ENCODE data around the gene EMD.
"Not testable (repeated sequence)": the region's sequence is repeated elsewhere in the genome, so short reads cannot be mapped to it uniquely, and the experiment has no call there.

Gene EMD

DNA sequence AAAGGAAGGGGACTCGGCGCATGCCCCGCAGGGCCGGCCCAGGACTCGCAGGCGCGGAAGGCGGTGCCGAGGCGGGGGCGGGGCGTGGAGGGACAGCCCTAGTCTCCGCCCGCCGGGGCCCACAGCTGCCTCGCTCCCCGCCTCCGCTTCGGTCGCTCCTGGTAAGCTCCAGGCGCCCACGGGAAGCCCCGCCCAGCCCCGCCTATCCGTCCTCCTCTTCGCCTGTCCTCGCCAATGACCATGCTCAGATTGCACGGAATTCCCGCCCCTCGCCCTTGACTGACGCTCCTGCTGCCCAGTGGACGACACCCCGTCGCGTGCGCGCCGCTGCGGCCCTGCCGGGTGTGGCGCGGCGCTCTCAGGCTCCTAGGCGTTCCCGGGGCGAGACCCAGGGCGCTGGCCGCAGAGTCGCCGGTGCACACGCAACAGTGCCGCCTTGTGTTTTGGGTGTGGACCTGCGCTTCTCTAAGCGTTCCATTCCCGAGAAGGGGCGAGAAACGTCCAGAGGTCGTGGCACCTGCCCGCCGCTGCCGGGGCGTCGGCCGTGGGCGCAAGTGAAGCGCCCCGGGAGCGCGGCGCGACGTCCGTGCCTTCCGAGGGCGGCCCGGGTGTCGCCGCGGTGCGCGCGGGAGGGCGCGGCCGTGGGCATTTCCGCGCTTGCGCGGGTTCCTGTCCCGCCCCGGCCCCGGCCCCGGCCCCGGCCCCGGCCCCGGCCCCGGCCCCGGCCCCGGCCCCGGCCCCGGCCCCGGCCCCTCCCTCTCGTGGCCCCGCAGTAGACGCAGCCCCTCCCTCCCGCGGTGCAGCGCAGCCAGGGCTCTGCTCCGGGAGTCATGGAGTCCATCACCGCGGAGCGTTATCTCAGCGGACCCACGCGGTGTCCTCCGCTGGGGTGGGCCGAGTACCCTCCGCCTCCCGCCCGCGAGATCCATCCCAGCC is 11.0 kb downstream of the EMD start:
- in situ Hi-C loops (cut with MboI; ENCODE audit: low sequenced_read_pairs): not testable (repeated sequence)

DNA sequence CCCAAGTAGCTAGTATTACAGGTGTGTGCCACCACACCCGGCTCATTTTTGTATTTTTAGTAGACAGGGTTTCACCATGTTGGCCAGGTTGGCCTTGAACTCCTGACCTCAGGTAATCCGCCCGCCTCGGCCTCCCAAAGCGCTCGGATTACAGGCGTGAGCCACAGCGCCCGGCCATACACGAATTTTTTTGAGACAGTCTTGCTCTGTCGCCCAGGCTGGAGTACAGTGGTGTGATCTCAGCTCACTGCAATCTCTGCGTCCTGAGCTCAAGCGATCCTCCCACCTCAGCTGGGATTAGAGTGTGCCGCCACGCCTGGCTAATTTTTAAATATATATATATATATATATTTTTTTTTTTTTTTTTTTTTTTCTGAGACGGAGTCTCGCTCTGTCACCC is 17.3 kb downstream of the EMD start:
- in situ Hi-C loops (cut with MboI; ENCODE audit: low sequenced_read_pairs): not testable (repeated sequence)

DNA sequence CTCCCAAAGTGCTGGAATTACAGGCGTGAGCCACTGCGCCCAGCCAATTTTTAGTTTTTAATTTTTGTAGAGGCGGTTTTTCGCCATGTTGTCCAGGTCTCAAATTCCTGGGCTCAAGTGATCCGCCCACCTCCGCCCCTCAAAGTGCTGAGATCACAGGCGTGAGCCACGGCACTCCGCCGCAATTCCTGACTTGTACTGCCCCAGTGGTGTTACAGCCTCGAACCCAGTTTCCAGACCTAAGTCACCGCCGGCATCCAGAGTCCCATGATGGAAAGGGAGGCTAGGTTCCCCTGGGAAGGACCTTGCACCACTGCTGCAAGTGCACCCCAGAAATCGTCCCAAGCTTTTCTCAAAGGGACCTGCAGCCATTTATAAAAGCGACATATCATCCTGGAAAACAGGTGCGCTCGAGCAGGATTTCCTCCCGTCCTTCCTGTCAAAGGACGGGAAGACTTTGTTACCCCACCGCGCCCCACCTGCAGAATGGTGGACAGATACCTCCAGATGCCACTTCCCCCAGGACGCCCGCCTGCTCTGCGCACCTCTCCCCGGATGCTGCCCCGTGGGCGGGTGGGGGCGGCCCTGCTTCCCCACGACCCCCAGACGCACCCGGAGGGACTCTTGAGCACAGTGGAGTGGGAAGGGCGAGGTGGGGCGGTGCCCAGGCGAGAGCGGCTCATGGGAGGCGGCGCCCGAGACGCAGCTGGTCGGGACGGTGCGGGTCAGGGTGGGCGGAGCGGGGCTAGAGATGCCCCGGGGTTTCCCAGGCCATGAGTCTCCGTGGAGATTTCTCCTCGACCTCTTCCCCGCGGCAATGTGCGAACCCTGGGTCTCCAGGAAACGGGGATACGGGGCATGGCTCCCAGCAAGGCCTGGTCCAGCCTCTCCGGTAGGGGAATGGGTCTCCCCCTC is 18.1 kb downstream of the EMD start:
- in situ Hi-C loops (cut with MboI; ENCODE audit: low sequenced_read_pairs): no loop called here

DNA sequence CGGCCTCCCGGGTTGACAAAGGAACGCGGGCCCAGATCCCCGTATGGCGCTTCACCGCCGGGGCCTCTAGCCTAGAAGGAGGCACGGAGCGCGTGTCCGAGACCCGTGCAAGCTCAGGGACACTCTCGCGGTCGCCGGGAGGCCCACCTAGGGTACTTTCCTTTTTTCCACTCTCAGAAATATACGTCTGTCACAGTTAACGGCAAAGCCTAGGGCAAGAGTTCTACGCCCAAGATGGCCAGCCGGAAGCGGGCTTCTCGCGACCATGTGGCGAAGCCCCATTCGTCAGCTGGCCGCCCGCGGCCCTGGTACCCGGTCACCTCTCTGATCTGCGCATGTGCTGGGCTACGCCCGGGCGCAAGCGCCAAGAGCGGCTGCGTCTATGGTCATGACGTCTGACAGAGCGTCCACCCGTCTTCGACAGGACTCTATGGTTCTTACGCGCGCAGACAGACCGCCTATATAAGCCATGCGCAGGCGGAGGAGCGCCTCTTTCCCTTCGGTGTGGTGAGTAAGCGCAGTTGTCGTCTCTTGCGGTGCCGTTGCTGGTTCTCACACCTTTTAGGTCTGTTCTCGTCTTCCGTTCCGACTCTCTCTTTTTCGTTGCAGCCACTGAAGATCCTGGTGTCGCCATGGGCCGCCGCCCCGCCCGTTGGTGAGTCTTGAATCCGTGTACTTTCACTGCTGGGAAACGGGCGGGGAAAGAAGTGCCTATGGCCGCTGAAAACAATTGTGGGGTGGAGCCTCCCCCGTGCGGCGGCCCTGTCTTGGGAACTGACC is 19.0 kb downstream of the EMD start, which contains the start of gene RPL10:
TSS of gene RPL10 (plus strand) at position 490 of the 780 bp plus-strand sequence. CDS start at position 633, 143 bp downstream.
- in situ Hi-C loops (cut with MboI; ENCODE audit: low sequenced_read_pairs): no loop called here

DNA sequence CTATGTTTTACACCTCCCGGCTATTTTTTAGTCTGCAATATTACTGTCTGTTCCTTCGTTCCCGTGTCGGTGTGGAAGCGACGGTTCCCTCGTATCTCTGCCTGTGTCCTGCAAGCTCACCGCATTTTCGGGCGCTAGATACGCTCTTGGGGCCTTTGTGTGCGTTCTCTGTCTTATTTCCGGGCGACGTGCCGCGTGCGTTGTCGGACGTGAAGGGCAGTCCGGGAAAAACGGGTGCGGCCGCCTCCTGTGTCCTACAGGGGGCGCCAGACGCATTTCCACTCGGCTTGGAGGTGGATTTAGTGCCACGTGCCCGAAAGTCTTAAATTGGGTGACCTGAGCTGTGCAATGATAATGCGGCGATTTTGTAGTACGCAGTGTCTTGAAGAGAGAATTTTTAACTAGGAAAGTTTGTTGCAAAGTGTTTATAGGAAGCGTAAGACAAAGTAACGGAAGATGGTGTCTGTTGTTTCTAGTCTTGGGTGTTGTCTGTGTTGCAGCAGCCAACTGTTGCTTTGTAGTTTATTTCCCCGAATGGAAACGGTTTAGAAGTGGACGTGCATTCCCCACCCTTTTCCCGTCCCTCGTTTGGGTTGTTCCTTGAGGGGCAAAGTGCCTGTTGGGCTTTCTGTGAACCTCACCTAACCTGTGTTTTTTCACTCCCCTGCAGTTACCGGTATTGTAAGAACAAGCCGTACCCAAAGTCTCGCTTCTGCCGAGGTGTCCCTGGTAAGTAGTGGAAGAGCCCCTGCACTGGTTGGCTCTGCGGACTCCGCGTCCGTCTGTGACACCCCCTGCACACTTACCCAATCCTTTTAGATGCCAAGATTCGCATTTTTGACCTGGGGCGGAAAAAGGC is 19.8 kb downstream of the EMD start:
- in situ Hi-C loops (cut with MboI; ENCODE audit: low sequenced_read_pairs): no loop called here

DNA sequence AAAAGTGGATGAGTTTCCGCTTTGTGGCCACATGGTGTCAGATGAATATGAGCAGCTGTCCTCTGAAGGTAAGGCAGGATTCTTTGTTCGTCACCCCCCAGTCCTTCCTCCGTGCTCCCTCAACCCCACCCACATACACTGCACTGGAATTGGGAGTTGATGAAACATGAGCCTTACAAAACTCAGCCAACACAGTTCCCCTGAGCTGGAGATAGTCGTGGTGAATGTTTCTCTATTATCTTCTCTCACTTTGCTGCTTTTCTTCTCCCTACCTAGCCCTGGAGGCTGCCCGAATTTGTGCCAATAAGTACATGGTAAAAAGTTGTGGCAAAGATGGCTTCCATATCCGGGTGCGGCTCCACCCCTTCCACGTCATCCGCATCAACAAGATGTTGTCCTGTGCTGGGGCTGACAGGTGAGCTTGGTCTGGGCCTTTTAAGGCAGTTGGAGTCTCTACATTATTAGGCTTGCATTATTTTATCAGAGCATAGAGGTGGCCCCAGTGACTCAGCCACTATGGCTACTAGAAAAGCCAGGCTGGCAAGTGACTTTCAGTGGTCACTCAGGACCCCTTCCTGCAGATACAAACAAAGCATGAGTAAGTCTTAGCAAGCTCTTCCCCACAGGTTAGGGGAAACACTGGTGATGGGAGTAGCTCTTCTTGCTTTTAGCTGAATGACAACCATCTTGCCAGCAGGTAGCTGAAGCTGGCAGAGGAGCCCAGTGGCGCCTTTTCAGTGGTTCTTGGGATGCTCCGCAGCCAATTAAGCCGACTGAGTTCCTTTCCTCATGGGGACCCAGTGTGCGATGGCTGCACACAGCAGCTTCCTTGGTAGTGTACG is 20.7 kb downstream of the EMD start:
- in situ Hi-C loops (cut with MboI; ENCODE audit: low sequenced_read_pairs): no loop called here

DNA sequence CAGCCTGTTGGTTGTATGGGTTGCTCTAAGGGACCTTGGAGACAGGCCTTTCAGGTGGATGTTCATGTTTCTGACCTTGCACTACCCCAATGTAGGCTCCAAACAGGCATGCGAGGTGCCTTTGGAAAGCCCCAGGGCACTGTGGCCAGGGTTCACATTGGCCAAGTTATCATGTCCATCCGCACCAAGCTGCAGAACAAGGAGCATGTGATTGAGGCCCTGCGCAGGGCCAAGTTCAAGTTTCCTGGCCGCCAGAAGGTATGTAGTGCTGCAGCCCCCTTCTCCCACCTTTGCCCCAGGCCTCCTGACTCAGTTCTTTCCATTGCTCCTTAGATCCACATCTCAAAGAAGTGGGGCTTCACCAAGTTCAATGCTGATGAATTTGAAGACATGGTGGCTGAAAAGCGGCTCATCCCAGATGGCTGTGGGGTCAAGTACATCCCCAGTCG is 21.3 kb downstream of the EMD start:
- in situ Hi-C loops (cut with MboI; ENCODE audit: low sequenced_read_pairs): not testable (repeated sequence)

DNA sequence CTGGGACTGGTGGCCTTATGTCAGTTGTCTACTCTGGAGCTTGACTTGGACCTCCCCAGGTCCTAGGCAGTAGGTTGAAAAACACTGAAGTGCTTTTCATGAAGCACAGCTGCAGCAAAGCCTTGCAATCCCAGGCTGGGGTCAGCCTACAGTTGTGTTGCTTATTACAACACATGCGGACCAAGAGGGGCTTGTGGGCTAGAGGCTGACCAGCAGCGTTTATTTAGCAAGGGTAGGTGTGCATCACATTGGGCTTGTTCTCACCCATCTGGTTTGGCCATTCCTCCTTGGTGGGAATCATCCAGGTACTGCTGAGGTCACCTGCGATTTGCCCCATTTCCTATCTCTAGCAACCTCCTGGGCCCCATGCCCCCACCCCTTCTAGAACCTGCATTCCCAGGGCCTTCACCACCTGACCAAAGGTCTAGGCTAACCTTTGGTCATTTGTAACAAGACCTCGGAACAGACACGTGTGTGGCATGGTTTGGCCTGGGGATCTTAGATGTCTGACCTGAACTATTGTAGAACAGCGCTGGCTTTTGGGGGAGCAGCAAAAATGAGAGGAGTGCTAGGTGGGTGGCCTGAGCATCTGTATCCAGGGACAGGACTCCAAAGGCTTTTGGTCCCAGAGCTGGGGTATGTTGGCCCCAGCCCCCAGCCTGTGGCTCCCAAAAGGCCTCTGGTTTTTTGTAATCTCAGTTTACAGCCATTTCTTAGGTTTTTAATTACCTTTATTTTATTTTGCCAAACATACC is 22.1 kb downstream of the EMD start:
- in situ Hi-C loops (cut with MboI; ENCODE audit: low sequenced_read_pairs): no loop called here

DNA sequence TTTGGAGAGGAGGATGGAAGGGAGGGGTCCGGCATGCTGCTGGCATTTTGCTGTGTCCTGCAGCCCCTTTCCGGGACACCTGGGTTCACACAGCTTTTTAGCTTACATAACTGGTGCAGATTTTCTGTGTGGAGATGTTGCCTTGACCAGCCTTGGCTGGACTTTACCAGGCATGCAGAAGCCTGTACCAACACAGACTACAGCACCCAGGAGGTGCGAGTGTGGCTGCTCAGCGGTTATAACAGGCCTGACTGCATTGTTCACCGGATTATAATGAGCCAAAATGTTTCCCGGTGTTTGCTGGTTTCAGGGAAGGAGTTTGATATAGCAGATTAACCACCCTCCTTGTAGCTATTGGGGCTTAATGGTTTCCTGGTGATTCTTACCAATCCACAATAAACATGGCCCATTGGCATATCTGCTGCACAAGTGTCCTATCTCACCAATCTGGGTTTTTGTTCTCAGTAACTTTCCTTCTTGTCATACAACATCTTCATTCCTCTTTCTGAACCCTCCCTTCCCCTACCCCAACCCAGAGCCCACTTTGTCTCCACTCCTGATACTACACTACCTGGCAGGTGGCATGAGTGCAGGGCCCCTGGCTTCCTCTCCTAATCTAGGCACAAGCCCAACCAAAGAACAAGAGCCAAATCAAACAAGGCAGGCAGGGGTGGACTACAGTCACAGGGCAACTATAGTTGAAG is 23.0 kb downstream of the EMD start:
- in situ Hi-C loops (cut with MboI; ENCODE audit: low sequenced_read_pairs): no loop called here

DNA sequence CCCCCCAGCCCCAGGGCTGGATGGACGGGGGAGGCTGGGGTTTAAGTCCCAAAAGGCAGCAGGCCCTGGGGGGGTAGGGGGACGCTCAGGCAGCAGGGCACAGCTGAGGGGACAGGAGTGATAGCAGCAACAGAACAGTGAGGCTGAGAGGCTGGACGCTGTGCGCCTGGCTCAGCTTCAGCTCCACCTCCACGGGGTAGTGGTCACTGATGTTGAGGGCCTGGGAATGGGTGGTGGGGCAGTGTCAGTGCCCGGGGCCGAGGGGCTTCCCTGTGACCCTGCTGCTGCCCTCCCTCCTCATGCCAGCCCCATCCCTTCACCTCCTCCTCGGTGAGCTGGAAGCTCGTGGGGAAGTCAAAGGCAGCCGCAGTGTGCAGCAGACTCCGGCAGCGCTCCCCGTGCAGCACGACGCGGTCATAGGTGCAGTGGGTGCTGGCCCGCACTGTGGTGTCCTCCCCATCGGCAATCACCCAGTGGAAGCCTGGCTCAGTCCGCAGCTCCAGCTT is 23.6 kb downstream of the EMD start:
- in situ Hi-C loops (cut with MboI; ENCODE audit: low sequenced_read_pairs): no loop called here

DNA sequence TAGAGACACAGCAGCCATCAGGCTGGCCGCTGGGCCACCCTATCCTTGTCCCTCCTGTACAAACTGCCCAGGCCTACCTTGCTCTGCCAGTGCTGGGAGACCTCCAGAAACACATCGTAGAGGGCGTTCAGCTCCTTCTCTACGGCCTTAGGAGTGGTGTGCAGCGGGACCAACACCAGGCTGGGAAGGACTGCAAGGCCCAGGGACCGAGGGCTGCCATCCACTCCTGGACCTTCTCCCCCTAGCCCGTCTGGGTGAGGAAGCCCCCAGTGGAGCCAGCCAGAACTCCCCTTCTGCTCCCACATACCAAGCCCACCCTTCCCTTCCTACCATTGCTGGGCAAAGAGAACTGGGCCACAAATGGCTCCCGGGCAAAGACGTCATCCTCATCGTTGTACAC is 24.1 kb downstream of the EMD start:
- in situ Hi-C loops (cut with MboI; ENCODE audit: low sequenced_read_pairs): no loop called here

DNA sequence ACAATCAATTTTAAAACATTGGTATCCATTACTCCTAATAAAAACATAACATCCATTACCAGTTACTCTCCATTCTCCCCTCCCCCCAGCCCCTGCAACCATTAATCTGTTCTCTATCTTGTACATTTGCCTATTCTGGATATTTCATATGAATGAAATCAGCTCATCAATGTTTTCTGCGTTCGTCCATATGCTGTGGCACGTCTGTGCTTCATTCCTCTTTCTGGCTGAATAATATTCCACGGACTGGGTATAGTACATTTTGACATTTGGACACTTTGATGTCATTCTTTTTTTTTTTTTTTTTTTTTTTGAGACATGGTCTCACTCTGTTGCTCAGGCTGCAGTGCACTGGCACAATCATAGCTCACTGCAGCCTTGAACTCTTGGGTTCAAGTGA is 24.8 kb downstream of the EMD start:
- in situ Hi-C loops (cut with MboI; ENCODE audit: low sequenced_read_pairs): no loop called here

DNA sequence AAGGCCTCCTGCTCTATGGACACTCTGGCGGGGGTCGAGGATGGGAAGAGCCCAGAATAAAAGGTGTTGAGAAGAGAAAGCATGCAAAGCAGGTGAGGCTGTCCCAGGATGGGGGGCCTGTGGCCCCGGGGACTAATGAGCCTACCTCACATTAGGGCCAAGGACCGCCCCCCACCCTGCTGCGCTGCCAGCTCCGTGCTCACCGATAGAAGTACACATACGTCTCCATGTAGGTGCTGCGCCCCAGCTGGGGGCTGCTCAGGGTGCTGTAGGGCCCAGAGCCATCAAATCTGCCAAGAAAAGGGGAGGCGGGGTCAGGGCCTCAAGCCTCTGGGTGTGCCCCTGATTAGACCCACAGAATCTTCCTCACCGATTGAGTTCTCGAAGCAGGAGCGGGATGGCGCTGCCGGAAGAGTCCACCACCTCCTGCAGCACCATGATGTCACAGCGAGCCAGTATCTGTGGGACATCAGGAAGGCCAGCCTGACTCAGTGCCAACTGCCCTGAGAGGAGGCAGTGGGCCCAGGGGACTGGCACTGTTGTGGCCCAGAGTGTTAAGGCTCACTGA is 25.6 kb downstream of the EMD start:
- in situ Hi-C loops (cut with MboI; ENCODE audit: low sequenced_read_pairs): no loop called here

DNA sequence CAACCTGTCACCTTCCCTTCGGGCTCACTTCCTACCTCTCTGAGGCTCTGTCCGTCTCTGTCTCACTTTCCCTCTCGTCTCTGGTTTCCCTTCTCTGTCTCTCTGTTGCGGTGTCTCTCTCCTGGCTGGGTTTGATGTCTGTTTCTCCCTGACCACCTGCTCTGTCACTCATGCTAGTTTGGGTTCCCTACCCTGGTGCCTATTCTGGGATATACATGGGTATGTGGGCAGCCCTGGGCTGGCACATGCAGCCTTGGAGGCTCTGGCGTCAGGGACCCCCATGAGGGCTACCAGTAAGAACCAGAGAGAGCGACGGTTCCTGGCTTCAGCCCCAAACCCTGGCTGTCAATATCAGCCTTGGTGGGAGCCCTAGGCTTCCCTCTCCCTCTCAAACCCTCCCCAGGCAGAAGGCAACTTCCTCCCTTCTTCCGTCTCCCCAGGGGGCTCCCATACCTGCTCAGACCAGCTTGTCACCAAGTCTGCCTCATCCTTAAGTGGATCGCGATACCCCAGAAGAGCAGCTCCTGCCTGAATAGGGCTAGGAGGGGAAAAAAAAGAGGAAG is 29.6 kb downstream of the EMD start:
- in situ Hi-C loops (cut with MboI; ENCODE audit: low sequenced_read_pairs): no loop called here

DNA sequence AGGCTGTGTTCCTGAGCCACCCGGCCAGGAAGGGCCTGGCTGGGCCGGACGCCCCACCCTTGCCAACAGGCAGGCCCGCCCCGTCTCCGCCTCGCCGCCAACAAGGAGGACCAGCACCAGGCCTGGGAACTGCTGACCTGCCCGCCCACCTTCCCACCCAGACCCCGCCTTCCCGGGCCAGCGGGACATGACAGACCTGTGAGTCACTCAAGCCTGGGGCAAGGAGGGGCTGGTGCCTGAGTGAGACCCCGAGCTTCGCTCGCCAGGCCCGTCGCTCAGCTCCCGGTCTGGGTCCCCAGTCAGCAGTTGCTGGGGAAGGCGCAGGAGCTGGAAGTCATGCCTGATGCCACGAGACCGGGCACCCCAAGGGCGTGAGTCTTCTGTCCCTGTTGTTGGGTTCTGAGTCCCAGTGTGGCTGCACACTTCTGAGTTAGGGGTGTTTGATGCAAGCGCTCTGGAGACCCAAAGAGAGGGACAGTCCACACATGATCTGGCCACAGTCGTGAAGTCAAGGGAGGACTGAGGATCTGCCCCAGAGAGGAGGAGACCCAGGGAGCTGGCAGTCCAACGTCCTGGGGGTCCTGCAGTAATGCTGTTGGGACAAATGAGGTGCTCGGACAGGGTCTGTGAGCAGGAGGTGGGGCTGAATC is 30.3 kb downstream of the EMD start, which contains the start of gene DNASE1L1:
TSS of gene DNASE1L1 (minus strand) at position 33 of the 650 bp plus-strand sequence. CDS start 3,686 bp downstream, outside the sequence.
- in situ Hi-C loops (cut with MboI; ENCODE audit: low sequenced_read_pairs): no loop called here

DNA sequence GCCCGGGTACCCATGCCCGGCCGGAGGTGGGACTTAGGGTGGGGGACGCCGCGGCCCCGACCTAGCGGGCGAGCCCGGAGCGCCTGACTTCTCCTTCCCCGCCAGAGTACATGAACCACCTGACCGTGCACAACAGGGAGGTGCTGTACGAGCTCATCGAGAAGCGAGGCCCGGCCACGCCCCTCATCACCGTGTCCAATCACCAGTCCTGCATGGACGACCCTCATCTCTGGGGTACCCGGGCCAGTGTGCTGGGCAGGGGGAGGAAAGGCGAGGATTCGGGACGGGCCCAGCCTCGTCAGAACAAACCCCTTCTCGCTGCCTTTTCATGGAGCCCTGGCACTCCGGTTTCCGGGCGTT is 32.9 kb downstream of the EMD start:
- in situ Hi-C loops (cut with MboI; ENCODE audit: low sequenced_read_pairs): no loop called here
